EH (cell line): ENCODE data around the gene HEG1.
A peak's percentile ranks its signal among the peaks of the same experiment; 100 is the strongest.

Source experiments
- DNase-seq: peaks from one replicate; pipeline ENCODE4 v3.0.0-alpha.2; 2015; ENCODE audit warnings: low read depth

The HEG1 gene

DNA sequence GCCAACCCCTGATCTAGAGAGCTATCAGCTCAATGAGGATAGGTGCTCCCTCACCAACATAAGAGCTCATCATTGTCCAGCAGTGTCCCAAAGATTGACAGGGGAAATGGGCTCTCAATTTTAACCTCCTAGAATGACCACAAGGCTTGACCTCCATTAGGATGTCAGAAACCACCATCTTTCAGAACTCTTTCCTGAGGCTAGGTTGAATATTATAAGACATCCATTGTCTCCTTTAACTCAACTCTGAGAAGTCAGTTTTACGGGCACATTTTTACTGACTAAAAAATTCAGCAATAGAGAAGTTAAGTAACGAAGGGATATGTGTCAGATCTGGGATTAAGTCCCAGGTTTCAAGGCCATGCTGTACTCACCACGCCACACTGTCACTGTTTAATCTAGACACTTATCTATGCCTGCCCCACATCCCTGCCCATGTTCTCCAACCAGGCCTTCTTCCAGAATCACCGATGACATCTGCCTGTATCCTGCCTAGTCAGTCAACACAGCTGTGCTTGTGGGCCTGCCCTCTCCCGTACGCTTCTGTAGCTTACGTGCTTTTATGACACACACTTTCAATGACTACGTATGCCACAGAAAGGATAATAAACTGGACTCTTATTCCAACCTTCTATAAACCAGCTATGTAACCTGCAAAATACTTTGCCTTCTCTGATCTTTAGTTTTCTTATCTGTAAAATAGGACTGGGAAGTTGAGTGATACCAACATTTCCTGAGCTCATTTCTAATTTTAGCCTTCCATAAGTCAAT lies 104.1 kb downstream of the HEG1 start:
- peak; percentile 68 for DNase-seq

DNA sequence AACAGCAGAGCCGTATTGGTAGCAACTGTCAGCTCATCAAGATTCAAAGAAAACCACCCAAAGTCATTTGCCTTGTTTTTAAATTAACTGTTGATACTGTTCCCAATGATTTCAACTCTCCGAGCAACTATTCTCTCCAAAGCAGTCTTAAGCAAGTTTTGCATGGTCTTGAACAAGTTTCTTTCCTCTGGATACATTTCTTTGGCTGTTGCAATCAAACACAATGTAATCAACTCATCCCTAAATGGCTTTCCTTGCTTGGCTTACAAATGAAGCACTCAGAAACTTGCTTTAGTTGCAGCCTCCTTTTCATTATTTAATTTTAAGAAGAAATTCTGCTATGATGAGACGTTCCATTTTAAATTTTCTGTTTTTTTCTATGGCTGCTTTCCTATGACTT lies 105.8 kb downstream of the HEG1 start:
- no peak for DNase-seq

DNA sequence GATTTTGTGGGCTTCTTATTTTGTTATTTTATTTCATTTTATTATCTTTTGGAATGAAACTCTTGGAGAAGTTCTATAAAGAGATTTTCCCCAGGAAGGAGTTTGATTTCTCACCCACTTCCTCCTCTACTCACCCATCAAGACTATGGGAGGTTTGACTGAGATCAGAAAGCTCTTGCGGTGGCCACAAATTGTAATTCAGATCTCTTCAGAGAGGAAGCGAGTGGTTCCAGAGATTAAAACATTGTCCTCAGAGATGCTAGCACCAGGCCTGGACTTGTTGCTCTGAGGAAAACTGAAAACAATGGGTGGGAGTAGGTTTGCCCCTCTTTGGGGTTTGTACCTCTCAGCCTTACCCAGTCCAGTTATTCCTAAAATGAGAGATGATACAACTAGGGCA lies 113.2 kb downstream of the HEG1 start:
- no peak for DNase-seq

DNA sequence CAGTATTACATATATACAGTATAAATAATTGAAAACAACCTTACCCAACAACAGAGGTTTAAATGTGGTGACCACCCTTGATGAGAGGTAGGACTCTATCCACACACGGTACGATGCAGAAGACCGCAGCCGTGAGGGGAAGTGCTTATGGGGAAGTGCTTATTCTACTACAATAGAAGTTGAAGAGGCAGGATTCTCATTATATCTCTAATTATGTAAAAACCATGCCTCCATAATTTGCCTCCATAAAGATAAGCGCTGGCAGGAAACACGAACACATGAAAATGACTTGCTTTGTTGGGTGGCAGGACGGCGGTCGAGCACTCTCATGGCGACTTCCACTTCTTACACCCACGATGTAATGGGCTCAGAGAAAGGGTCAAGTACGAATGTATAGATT lies 114.0 kb downstream of the HEG1 start:
- DNase-seq: no peak

DNA sequence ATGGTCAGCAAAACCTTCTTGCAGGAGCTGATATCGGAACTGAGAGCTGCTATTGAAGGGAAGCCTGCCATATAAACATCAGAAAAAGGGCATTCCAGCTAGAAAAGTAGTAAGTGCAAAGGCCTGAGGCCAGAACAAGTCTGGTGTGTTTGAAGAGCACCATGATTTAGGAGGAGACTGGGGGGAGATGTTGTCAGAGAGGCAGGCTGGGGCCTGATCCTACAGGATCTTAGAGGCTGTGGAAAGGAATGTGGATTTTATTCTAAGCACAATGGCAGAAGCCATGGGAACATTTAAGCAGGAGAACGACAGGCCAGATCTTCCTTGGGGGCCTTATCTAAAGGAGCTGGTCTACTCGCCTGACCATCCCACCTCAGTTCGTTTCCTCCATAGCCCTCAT lies 116.1 kb downstream of the HEG1 start:
- no peak for DNase-seq

DNA sequence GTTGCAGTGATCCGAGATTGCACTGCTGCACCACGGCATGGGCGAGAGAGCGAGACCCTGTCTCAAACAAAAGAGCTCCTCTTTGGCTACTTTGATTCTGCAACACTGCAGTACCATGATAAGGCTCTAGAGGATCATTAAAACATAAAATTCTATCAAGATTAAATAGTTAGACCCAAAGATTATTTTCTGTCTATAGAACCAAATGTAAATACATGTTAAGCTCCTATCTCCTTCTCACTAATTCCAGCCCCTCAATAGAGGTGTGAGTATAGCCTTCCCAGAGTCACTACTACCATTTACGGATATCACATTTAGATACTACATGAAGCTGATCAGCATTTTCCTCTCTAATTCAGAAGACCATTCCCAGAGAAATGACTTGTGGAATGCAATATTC lies 116.9 kb downstream of the HEG1 start:
- DNase-seq: no peak

DNA sequence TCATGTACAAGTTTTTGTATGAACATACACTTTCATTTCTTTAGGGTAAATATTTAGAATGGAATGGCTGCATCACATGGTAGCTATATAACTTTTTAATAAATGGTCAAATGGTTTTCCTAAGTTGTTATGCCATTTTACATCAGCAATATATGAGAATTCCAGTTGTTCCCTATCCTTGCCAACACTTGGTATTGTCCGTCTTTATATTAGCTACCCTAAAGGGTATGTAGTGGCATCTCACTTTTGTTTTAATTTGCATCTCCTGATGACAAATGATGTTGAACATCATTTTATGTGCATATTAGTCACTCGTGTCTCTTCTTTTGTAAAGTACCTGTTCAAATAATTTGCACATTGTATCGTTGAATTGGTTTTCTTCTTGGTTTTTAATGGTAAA lies 118.7 kb downstream of the HEG1 start:
- no peak for DNase-seq

DNA sequence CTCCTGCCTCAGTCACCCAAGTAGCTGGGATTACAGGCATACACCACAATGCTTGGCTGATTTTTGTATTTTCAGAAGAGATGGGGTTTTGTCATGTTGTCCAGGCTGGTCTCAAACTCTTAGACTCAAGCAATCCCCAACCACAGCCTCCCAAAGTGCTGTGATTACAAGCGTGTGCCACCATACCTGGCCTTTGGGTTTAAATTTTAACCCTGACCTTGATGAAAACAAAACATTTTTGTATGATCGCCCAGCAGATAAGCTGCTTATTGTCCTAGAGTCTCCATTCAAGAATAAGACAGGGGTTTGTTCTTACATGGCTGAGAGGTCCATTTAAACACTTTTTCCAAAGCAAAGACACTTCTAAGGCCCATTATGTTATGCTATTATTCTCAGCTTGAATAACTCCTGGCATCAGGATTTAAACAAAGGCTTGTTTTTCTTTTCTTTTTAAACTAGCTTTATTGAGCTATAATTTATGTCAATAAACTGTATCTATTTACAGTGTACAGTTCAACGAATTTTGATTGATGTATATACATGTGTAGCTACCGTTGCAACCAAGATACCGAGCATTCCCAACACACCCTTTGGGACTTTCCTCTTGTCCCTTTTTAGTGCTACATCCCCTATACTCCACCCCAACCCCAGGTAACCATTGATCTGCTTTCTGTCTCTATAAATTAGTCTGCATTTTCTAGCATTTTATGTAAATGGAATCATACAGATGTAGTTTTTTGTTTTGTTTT lies 119.8 kb downstream of the HEG1 start:
- DNase-seq: no peak

DNA sequence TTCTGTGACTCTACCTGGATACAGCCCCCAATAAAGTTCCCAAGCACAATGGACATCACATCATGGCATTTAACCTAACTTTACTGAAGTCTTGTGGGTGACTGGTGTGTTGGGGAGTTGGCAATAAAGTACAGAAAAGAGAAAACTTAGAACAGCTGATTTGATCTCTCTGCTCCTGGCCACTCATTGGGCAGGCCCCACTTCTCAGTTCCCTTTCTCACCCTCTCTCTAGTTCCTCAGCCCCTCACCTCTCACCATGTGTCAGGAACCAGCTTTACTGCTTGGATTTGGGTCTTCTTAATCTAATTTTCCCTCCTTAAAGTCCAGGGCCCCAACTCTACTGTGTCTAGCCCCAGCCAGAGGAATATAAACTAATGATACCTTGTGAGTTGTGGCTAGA lies 120.5 kb downstream of the HEG1 start:
- no peak for DNase-seq

DNA sequence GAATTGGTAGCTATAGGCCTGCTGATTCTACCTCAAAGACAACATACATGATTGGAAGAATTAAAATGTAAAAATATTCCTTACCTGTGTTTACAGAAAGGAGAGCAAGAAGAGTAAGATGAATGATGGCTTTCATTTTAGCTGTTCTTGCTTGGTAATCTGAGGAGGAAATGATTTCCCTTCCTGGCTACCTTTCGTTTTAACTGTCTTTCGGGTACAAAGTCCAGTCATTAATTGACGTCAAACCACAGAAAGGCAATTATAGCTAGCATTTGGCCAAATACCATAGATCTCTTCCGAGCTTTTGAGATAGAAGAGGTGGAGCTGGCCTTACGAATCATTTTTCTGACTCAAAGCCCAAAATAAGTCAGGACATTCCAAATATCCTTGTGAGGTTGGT lies 121.2 kb downstream of the HEG1 start, which contains the start of gene MUC13:
Gene MUC13 (minus strand): TSS at position 175 of the 400 bp plus-strand sequence. CDS start 39 bp downstream, at position 136.
- DNase-seq: peak; percentile 31

DNA sequence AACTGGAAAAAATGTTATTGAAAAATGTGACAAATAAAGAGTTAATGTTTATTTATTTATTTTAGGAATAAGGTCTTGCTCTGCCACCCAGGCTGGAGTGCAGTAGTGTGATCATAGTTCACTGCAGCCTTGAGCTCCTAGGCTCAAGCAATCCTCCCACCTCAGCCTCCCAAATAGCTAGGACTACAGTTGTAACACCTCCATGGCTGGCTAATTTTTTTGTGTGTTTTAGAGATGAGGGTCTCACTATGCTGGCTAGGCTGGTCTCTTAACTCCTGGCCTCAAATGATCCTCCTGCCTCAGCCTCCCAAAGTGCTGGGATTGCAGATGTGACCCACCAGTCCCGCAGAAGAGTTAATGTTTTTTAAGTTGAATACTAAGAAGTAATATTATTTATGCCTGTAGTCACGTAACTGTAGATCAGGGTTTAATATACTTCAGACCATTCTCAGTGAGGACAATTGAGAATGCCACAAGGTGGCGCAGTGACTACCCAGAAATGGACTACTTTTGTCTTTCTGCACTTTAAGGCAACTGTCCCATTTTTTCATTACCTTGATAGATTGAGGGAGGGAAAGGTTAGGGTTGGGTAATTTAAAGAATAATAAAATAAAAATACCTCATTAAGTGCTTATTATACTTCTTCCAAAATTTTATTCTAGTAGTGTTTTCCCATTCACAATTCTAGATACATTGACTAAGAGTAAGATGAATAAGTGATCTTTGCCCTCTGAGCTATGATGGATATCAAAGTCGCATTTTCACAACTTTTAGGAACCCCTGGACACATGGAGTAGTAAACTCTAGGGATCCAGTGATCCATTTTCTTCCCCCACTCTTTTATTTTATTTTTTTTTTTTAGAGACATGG lies 127.2 kb downstream of the HEG1 start:
- DNase-seq: peak; percentile 75

DNA sequence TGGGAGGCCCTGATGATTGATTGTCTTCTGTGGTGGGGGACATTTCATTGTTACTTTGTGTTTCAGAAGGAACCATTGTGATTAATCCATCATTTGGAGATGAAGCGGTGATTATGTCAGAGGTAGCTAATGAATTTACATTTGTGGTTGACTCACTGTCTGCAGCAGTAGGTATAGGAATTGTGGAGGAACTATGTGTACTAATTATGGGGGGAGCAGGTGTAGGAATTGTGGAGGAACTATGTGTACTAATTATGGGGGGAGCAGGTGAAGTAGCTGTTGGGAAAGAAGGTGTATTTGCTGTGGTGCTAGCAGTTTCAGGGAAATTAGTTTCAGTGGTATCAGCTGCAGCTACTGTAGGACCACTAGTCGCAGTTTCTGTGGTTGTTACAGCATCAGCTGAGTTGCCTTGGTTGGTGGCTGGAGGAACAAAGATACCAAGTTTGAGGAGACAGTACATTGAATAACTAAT lies 128.2 kb downstream of the HEG1 start:
- DNase-seq: no peak

DNA sequence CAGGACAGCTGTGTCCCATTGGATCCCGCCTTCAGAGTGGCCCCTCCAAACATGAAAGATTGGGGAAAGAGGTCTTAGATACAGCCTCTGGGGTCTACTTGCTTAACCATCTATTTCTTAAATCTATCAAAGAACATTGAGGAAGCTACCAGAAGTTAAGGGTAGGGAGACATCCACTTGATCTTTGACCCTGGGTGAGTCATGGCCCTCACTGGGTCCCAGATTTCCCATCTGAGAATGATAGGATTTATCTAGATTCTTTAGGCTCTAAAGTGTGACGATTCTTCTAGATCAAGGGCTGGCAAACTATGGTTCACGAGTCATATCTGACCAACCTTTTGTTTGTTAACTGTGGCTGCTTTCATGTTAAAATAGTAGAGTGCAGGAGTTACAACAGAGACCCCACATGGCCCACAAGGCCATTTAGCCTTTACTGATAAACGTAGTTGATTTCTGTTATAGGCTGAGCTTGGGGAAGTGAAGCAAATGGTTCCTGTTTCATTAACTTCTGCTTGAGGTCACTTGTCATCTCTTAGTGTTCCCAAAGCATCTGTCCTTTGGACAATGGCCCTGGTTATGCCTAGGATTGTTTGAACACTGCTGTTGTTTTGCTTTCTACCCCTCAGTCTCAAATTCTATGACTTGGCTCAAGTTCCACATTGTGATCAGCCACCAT lies 129.2 kb downstream of the HEG1 start:
- peak; percentile 19 for DNase-seq

DNA sequence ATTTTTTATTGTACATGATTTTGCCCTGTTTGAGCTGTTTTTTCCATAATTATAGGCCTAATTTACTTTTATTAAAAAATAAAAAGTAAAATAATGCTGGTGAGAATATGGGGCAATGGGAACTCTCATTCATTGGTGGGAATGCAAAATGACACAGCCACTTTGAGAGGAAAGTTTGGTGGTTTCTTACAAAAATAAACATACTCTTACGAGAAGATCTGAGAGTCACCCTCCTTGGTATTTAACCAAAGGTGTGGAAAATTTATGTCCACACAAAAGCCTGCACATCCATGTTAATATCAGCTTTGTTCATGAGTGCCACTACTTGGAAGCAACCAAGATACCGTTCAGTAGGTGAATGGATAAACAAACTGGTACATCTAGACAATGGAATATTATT lies 131.1 kb downstream of the HEG1 start:
- peak; percentile 52 for DNase-seq

DNA sequence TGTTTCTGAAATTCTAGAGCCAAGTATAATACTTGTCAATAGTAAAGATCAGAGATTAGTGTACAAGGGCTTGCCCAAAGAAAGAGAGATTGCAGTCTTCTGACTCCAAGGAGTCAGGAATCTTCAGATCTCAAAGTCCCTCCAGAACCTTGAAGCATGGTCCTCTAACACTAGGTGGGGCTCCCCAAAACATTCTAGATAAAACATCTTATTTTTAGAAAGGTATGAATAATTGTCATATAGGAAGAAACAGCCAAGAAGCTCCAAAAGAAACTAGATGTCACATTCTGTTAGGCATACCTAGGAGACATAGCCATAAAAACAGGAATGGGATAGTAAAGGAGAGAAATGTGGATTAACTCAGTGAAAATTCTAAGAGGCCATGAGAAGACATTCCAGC lies 132.0 kb downstream of the HEG1 start:
- peak; percentile 53 for DNase-seq

DNA sequence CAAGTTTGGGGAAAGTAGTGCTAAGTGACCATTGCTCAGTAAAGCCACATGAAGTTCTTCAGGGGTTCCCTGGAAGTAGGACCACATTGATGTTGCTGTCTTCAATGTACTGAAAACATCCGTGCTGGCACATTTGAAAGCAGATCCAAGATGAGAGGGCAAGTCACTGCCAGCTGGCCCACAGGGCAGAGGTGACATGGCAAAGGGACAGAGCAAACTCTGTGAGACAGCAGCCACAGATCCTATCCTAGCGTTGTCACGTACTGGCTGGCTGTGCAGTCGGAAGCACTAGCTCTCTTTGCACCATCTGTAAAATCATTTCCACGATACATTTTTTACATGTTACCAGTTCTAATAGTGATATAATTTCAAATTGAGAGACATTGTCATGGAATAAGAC lies 135.1 kb downstream of the HEG1 start:
- DNase-seq: no peak

DNA sequence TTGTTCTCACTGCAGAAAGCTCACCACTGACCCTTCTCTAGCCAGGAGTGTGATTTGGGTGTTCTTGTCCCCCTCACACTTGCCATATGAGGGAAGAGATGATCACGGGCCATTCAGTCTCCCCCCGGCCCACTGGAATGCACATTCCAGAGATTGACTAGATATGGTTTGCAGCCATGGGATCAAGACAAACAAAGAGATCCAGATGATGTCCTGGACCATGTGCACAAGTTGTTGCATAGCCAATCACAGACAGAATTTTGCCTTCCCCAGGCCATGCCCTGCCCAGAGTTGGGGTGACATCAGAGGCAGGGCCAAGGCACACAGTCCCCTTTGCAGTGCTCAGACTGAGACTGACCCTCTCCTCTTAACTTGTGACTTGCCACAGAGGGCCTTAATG lies 136.0 kb downstream of the HEG1 start:
- peak; percentile 87 for DNase-seq

DNA sequence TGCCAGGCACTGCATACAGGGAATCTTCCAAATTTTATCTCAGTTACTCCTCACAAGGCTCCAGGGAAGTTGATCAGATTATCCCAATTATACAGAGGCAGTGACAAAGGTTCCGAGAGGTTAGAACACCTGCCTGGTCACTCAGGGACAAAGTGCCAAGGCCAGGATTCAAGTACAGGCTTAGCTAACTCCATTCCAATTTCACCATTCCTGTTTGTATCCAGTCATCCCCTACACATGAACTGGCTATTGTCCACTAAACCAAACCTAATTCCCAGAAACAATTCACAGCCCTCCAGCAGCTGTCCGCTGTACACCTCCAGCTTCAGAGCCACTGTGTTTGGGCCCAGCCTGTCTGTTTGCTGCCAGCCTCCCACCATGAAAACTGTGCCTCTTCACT lies 137.3 kb downstream of the HEG1 start:
- DNase-seq: no peak

DNA sequence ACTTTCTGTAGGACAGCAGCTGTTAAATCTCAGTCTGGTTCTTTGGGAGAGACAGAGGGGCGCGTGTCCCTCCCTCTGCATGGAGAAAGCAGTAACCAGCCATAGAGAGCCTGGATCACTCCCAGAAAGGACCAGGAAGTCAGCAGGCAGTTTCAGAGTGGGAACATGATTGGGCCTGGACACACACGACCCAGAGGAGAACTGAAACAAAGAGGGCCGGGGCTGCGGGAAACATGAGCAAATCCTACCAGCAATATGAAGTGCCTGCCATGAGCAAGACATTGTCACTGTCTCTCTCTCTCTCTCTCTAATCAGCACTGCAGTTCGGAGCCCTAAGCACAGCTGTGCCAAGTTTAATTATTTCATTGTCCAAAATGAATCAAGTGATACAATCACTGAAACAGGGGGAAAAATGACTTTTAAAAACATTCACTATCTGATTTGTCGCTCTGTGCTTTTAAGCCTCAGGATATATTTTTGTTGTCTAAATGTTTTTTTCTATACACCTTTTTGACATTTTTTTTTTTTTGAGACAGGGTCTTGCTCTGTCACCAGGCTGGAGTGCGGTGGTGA lies 138.9 kb downstream of the HEG1 start:
- no peak for DNase-seq
